ENCODE measurements around the gene ALAD.

ALAD gene

GRCh38 chr9:113337714-113338113, 63.4 kb downstream of the ALAD start:
- no peaks in the 10 kb centered on the region for H3K27me3 ChIP-seq (ENCODE audit: control insufficient read depth in 5 of 5, insufficient read depth in 4 of 5, low read length in 5 of 5)
- peaks cover 2 to 17% (median 13%) of the 10 kb centered on the region in 5 donors for H3K4me1 ChIP-seq (ENCODE audit: control insufficient read depth in 5 of 5, insufficient read depth in 5 of 5, low read length in 5 of 5)
- H3K27ac ChIP-seq (ENCODE audit: low read depth, low read length), result no peak overlapping the region
- H3K9ac ChIP-seq (ENCODE audit: low read length in 5 of 5), result no peak overlapping the region
- H3K4me3 ChIP-seq (ENCODE audit: low read depth in 1 of 5, low read length in 5 of 5), result no peak overlapping the region
- no peaks in the 10 kb centered on the region for H3K9me3 ChIP-seq (ENCODE audit: control insufficient read depth in 5 of 5, low read length in 5 of 5)
- no peaks in the 10 kb centered on the region for H3K36me3 ChIP-seq (ENCODE audit: control insufficient read depth in 5 of 5, insufficient read depth in 5 of 5, low read length in 5 of 5)

Measured in subcutaneous abdominal adipose tissue (tissue), 5 donors.